GM23338 (cell line): ENCODE results near the gene ZNF280D.

Source experiments
- CREB1 ChIP-seq: fragments of 250-450 bp; sonication (Bioruptor Pico); IDR thresholded peaks from 2 replicates; pipeline ENCODE4 v1.5.0; 2020; ENCODE audit warnings: low read depth, mild to moderate bottlenecking, moderate library complexity
- EZH2 ChIP-seq: fragments of 200-600 bp; sonication (generic); IDR thresholded peaks from one replicate; pipeline ENCODE4 v1.8.0; 2017; ENCODE audit warnings: antibody characterized with exemption, mild to moderate bottlenecking, low read depth; ENCODE audit not compliant: unreplicated experiment
- EZH2phosphoT487 ChIP-seq: fragments of 200-600 bp; sonication (generic); IDR thresholded peaks from one replicate; pipeline ENCODE4 v1.8.1; 2018; ENCODE audit warnings: antibody characterized with exemption; ENCODE audit not compliant: unreplicated experiment
- JUNB ChIP-seq: IDR thresholded peaks from one replicate; pipeline ENCODE4 v1.6.1; 2016; ENCODE audit warnings: antibody characterized with exemption; ENCODE audit not compliant: unreplicated experiment
- POLR2AphosphoS5 ChIP-seq: IDR thresholded peaks from 2 replicates; pipeline ENCODE4 v1.6.1; 2016; ENCODE audit warnings: antibody characterized with exemption, low read depth
- STAT1 ChIP-seq: IDR thresholded peaks from one replicate; pipeline ENCODE4 v1.6.1; 2016; ENCODE audit warnings: antibody characterized with exemption; ENCODE audit not compliant: unreplicated experiment
- TF ChIP-seq, protein P1 (sequence below), 2 experiments: fragments of 200-600 bp in 1 of 2; sonication (generic) in 1 of 2; conservative IDR thresholded peaks; 2 replicates each; pipeline versions ENCODE4 v1.5.1 to v1.6.1; 2016 to 2017; ENCODE audit warnings: antibody characterized with exemption in 2 of 2, low read depth in 2 of 2, mild to moderate bottlenecking in 2 of 2, moderate library complexity in 1 of 2
- TF ChIP-seq, protein P2 (sequence below): IDR thresholded peaks from 2 replicates; pipeline ENCODE4 v1.6.1; 2016; ENCODE audit warnings: antibody characterized with exemption
- TF ChIP-seq, protein P3 (sequence below): IDR thresholded peaks from one replicate; pipeline ENCODE4 v1.6.1; 2018; ENCODE audit warnings: antibody characterized with exemption; ENCODE audit not compliant: unreplicated experiment

DNA sequence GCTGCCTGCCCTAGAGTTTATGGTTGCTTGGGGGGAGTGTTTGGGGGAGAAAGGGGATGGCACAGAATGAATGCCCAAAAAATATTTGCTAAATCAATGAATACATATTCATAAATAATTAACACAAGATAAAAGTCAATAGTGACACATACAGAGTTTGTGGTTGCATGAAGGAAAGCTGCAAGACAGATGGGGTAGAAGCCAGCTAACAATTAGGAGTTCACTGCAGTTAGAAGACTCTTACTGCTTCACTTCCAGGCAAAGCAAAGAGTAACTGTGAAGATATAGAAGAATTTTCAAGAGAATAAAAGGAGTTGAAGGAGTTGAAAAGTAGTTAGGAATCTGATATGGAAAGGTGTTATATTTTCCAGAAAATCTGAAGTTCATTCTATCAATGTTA is 72.4 kb downstream of the ZNF280D start:
- TF ChIP-seq, protein P1, sequence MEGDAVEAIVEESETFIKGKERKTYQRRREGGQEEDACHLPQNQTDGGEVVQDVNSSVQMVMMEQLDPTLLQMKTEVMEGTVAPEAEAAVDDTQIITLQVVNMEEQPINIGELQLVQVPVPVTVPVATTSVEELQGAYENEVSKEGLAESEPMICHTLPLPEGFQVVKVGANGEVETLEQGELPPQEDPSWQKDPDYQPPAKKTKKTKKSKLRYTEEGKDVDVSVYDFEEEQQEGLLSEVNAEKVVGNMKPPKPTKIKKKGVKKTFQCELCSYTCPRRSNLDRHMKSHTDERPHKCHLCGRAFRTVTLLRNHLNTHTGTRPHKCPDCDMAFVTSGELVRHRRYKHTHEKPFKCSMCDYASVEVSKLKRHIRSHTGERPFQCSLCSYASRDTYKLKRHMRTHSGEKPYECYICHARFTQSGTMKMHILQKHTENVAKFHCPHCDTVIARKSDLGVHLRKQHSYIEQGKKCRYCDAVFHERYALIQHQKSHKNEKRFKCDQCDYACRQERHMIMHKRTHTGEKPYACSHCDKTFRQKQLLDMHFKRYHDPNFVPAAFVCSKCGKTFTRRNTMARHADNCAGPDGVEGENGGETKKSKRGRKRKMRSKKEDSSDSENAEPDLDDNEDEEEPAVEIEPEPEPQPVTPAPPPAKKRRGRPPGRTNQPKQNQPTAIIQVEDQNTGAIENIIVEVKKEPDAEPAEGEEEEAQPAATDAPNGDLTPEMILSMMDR (conservative IDR thresholded peaks at IDR 0.05; ENCODE audit: low read depth in 2 of 2): no peak
- TF ChIP-seq, protein P2, sequence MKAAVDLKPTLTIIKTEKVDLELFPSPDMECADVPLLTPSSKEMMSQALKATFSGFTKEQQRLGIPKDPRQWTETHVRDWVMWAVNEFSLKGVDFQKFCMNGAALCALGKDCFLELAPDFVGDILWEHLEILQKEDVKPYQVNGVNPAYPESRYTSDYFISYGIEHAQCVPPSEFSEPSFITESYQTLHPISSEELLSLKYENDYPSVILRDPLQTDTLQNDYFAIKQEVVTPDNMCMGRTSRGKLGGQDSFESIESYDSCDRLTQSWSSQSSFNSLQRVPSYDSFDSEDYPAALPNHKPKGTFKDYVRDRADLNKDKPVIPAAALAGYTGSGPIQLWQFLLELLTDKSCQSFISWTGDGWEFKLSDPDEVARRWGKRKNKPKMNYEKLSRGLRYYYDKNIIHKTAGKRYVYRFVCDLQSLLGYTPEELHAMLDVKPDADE: no peak
- TF ChIP-seq JUNB (no peak), POLR2AphosphoS5 (no peak), EZH2 (no peak), EZH2phosphoT487 (no peak), CREB1 (CRISPR knock-in tag) (no peak), STAT1 (no peak)
- TF ChIP-seq, protein P3, sequence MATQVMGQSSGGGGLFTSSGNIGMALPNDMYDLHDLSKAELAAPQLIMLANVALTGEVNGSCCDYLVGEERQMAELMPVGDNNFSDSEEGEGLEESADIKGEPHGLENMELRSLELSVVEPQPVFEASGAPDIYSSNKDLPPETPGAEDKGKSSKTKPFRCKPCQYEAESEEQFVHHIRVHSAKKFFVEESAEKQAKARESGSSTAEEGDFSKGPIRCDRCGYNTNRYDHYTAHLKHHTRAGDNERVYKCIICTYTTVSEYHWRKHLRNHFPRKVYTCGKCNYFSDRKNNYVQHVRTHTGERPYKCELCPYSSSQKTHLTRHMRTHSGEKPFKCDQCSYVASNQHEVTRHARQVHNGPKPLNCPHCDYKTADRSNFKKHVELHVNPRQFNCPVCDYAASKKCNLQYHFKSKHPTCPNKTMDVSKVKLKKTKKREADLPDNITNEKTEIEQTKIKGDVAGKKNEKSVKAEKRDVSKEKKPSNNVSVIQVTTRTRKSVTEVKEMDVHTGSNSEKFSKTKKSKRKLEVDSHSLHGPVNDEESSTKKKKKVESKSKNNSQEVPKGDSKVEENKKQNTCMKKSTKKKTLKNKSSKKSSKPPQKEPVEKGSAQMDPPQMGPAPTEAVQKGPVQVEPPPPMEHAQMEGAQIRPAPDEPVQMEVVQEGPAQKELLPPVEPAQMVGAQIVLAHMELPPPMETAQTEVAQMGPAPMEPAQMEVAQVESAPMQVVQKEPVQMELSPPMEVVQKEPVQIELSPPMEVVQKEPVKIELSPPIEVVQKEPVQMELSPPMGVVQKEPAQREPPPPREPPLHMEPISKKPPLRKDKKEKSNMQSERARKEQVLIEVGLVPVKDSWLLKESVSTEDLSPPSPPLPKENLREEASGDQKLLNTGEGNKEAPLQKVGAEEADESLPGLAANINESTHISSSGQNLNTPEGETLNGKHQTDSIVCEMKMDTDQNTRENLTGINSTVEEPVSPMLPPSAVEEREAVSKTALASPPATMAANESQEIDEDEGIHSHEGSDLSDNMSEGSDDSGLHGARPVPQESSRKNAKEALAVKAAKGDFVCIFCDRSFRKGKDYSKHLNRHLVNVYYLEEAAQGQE: no peak
